ENCODE measurements around the gene CPLX3.

CPLX3 gene

DNA sequence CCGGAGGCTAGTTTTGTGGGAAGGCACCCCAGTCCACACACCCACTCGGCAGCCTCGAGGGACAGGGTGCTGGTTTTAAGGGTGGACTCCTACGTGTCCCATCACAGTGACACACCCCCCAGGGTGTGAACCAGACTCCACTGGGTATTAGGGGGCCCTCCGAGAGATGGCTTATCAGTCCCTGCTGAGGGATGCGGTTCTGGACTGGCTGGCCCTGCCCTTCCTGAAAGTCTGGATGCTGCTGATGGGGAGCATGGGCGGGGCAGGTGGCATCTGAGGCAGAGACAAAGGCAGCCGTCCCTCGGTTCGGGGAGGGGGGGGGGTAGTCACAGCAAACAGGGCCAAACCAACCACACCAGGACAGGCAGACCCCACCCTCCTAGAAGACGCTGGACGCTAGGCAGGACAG lies 17.5 kb downstream of the CPLX3 start:
- DNase-seq (ENCODE audit: low read depth in 4 of 4, low spot score in 1 of 4) = no peak

GRCh38 chr15:74844319-74845207 lies 18.1 kb downstream of the CPLX3 start:
- DNase-seq (ENCODE audit: low read depth in 4 of 4, low spot score in 1 of 4) = no peak

DNA sequence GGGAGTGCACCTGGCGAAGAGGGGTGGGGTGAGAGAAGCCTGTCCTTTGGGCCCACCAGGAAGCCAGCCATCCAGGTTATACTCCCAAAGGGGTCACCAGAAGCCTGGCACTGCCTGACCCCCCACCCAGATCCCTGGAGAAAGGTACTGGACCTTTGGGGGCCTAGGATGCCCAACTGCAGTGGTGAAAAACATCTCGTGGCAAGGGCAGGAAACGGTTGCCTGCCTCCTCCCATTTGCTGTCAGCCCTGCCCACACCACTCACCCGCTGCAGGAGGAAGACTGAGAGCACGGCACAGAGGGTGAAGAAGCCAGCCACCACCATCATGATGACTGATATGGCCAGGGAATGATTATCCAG lies 18.8 kb downstream of the CPLX3 start:
- DNase-seq (ENCODE audit: low read depth in 4 of 4, low spot score in 1 of 4) = peak in 2 of 4 experiments; percentile 36 to 40

- DNase-seq (ENCODE audit: low read depth in 4 of 4, low spot score in 1 of 4) = no peak
Measured at GRCh38 chr15:74845581-74845980, 19.2 kb downstream of the CPLX3 start.

- no peak for DNase-seq (ENCODE audit: low read depth in 4 of 4, low spot score in 1 of 4)
Measured at GRCh38 chr15:74847432-74847831, 21.0 kb downstream of the CPLX3 start.

DNA sequence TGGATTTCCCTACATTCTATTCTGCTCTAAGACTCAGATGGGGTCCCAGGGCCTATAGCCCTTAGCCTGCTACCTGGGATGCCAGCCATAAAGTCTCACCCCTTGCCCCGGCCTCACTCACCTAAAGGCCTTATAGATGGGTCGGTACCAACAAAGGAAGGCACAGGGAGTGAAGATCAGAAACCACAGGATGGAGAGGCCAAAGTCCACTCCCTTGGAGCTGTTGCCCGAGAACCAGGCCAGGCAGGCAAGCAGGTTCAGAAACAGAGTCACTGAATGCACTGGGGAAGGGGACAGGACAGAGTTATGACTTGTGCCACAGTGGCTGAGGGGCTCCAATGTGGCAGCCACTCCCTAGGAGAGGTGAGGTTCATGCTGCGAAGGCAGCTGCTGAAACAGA lies 24.0 kb downstream of the CPLX3 start:
- DNase-seq (ENCODE audit: low read depth in 4 of 4, low spot score in 1 of 4) = no peak

- no peak for DNase-seq (ENCODE audit: low read depth in 4 of 4, low spot score in 1 of 4)
Measured at GRCh38 chr15:74851960-74852359, 25.5 kb downstream of the CPLX3 start.

DNA sequence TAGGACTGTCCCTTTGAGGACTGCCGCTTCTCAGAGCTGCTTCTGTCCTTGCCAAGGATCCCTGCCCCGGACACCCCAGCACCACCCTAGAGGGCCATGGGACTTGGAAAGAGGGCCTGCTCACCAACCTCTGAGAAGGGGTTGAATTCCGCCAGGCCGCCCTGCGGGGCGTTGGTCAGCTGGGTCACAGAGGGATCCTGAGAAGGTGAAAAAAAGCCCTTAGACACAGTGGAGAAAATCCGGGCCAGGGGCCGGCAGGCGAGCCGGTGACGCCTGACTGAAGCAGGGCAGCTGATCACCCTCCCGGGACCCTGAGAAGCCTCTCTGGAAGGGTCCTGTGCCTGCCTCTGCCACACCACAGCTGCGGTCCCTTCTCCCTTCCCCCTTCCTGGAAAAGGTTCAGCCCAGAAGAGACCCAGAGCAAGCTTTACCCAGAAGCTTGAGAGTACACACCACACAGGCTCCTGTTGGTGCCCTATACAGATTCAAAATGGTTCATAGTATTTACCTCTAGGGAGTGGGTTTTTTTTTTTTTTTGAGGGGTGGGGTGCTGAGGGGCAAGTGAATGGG lies 28.1 kb downstream of the CPLX3 start:
- DNase-seq (ENCODE audit: low read depth in 4 of 4, low spot score in 1 of 4) = no peak

GRCh38 chr15:74855857-74856256 lies 29.4 kb downstream of the CPLX3 start:
- no peak for DNase-seq (ENCODE audit: low read depth in 4 of 4, low spot score in 1 of 4)

GRCh38 chr15:74856537-74856936 lies 30.1 kb downstream of the CPLX3 start:
- DNase-seq (ENCODE audit: low read depth in 4 of 4, low spot score in 1 of 4) = no peak

DNA sequence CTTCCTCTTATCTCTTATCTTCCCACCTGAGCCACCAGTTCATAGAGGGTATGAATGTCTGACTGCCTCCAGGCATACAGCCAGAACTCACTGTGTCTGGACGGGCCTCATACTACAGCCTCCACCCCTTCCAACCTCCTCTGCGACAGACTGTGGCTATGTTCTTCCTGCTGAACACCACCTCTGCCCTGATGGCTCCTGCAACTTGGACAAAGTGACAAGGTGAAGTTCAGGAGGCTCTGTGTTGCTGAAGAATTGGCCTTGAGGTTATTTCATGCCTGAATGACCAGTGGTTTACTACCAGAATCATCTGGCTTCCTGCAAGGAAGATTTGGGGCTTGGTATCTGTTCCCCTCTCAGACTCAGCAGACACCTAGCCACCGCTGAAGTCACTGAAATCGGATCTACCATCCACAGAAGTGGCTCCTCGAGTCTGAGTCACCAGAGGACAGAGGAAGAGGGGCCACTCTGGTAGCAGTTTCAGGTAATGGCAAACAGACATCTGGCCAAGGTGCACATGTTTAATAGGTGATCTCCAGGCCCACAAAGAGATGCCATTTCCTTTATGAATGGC lies 30.7 kb downstream of the CPLX3 start:
- DNase-seq (ENCODE audit: low read depth in 4 of 4, low spot score in 1 of 4) = no peak

DNA sequence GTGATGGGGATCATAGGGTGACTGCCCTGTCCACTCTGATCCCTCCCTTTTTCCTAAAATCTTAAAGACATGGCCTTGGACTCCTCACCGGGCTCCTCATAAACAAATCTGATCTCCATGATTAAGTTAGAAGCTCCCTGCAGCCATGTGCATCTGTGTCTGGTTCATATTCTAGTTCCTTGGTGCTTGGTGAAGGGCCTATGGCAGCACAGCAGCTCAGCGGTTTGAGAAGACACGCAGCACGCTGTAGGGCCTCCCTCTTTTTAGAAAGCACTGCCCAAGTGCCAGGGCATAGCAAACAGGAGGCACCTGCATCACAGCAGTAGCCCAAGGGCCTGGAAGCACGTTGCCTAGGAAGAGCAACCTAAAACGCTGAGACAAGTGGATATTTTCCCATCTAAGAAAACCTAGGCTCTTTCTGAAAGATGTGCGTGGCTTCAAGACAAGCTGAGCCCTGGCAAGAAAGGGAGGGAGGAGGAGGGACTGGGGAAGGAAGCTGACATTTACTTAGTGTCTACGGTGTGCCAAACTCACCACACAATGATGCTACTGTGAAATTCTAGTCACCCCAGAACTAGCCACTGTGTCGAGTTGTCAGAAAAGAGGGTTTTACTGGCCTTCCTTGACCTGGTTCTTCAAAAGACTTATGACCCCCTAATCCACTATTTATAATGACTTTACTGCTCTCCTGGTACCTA lies 31.4 kb downstream of the CPLX3 start:
- DNase-seq (ENCODE audit: low read depth in 4 of 4, low spot score in 1 of 4) = no peak

DNA sequence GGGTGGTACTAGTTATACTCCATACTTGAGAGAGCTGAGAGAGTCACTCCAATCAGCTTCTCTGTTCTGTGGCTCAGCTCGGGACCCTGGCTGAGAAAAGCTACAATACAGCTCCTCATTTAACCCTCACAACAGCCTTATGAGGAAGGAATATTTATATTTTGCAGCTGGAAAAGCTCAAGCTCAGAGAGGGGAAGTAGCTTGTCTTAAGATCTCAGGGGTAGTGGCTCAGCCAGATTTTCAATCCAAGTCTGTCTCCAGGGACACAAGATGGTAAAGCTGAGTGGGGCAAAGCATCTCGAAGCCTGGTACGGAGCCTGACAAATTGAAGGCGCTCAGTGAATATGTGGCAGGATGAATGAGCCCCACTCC lies 31.9 kb downstream of the CPLX3 start:
- DNase-seq (ENCODE audit: low read depth in 4 of 4, low spot score in 1 of 4) = no peak

DNA sequence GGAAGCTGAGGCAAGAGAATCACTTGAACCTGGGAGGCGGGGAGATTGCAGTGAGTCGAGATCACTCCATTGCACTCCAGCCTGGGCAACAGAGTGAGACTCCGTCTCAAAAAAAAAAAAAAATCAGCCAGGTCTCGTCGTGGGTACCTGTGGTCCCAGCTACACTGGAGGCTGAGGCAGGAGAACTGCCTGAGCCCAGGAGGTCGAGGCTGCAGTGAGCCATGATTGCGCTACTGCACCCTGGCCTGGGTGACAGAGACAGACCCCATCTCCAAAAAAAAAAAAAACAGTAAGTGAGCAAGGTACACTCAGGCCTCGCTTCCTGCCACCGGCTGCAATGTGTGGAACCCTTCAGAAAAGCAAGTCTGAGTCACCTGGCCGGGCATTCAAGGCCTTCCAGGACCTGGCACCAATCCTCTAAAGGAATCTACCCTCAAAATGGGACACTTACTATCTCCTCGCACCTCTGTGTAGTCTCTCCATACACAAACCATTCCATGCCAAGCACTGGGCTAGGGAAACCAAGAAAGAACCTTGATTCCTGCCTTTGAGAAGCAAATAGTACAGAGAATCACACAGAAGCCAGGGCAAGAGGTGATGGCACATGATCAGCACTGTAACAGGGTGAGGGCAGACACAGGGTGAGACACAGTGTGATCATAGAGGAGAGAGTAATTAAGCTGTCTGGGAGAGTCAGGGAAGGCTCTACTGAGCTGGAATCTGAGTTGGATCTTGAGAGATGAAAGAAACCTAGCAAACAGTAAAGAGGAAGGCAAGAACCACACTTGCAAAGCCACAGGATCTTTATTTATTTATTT lies 37.0 kb downstream of the CPLX3 start:
- no peak for DNase-seq (ENCODE audit: low read depth in 4 of 4, low spot score in 1 of 4)

- no peak for DNase-seq (ENCODE audit: low read depth in 4 of 4, low spot score in 1 of 4)
Measured at GRCh38 chr15:74864296-74864695, 37.9 kb downstream of the CPLX3 start.

DNA sequence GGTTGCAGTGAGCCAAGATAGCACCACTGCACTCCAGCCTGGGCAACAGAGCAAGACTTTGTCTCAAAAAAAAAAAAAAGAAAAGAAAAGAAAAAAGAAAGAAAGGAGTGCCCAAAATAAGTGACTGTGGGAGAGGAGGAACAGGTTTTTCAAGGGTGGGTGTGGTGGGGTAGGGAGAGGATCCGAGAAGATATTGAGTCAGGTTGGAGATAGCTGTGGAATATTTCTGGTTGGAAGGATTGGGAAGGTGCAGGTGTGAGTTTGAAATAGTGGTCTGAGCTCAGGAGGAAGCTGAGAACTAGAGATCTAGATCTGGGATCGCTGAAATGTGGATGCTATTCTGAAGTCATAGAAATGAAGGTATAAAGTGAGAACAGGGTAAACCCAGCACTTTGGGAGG lies 38.9 kb downstream of the CPLX3 start:
- DNase-seq (ENCODE audit: low read depth in 4 of 4, low spot score in 1 of 4) = no peak

DNA sequence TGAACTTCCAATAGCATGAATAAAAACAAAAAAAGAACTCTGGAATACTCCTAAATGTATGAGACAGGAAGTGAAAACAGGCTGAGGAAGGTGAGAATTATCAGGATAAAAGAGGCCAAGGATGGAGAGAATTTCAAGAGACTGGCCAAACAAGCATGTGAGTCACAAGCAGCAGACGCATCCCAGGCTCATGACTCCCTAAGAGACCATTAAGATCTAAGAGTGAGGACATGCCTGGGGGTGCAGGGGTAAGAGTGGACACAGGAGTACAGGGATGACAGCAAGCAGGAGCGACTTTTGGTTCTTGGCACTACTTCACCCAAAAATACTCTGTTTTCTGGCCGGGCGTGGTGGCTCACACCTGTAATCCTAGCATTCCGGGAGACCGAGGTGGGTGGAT lies 39.7 kb downstream of the CPLX3 start:
- DNase-seq (ENCODE audit: low read depth in 4 of 4, low spot score in 1 of 4) = no peak

DNA sequence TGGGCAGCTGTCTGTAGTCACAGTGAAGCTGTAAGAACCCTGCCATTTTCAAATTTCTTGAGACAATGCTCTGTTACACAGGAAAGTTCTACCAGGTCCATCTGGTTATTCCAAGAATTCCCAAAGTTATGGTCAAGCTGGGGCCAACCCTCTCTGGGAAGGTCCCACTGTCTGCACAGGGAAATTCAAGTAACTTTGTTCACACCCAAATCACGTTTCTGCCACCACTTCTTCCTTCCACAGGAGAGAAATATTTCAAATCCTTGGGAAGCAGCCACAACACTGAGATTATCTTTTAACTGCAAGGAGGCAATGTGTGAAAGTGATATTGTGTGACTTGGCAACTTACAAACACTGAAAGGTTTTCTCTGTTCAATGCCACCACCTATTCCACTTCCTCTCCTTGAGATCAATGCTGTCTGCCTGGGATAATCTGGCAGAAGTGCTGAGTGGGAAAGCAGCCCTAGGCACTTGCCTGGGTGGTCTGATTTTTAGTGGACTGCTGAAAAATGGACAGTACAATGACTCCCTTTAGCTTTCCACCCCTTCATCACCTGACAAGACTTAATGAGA lies 41.1 kb downstream of the CPLX3 start:
- DNase-seq (ENCODE audit: low read depth in 4 of 4, low spot score in 1 of 4) = no peak

DNA sequence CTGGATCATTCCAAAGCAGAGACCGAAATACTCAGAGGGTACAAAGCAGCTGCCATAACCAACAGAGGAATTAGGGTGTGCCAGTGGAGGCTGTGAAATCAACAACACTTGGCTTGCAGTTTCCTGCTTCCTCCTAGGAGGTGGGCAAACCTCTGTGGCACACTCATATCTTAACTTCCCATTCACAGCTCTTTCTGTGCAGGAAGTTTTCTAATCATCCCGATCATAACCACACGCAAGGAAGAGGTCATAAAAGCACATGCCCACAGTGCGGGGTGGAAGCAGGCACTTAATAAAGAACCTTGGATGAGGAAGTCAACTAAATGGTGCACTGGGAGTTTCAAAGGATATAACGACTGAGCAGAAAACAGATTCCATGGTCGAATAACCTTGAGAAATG lies 41.6 kb downstream of the CPLX3 start:
- no peak for DNase-seq (ENCODE audit: low read depth in 4 of 4, low spot score in 1 of 4)

DNA sequence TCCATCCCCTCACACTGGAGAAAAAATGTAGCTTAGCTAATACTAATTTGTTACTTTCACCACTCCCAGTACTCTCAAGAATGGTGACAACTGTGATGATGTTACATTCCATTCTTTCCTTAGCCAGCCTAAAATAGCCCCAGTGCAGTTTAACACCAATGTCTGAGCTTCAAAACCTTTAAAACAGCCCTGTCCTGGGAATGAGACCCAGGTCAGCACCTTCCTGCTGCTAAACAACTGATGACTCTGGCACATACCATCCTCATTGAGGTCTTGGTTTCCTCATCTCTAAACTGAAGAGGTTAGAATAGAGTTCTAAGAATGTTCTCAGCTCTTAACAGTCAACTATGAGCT lies 42.9 kb downstream of the CPLX3 start:
- DNase-seq (ENCODE audit: low read depth in 4 of 4, low spot score in 1 of 4) = no peak
